Neural crest cell (in vitro differentiated cells): ENCODE data around the gene CUL3. TPM values are rescaled to one million over a fixed set of nuclear protein-coding genes. Genes with fewer than 3 reads are reported as not detected.

ENCODE experiments used
- DNase-seq: peaks from one replicate; pipeline ENCODE4 v3.0.0; 2021; ENCODE audit warnings: low read depth, mixed read lengths, low spot score
- H3K27ac Mint-ChIP-seq: one replicate; pipeline ENCODE4 v1.8.0; 2021; ENCODE audit warnings: mild to moderate bottlenecking, mixed read lengths; ENCODE audit not compliant: unreplicated experiment
- H3K27me3 Mint-ChIP-seq: 2 replicates; pipeline ENCODE4 v1.8.0; 2021; ENCODE audit warnings: low read depth, mild to moderate bottlenecking, mixed read lengths
- H3K36me3 Mint-ChIP-seq: 2 replicates; pipeline ENCODE4 v1.8.0; 2021; ENCODE audit warnings: low read depth, mild to moderate bottlenecking, mixed read lengths
- H3K4me1 Mint-ChIP-seq: 2 replicates; pipeline ENCODE4 v1.8.0; 2021; ENCODE audit warnings: mixed read lengths
- H3K4me3 Mint-ChIP-seq: one replicate; pipeline ENCODE4 v1.8.0; 2021; ENCODE audit warnings: mild to moderate bottlenecking, mixed read lengths
- H3K9me3 Mint-ChIP-seq: 2 replicates; pipeline ENCODE4 v1.8.0; 2021; ENCODE audit warnings: mixed read lengths
- CTCF ChIP-seq: fragments of 200-600 bp; sonication (generic); conservative IDR thresholded peaks from 2 replicates; pipeline ENCODE4 v1.5.0; 2021; ENCODE audit warnings: antibody characterized with exemption, mild to moderate bottlenecking
- total RNA-seq: library from RNA; stranded (reverse); gene quantifications from 2 replicates; pipeline ENCODE4 v1.2.1, GENCODE V29; 2021

The CUL3 gene
- total RNA-seq, 1 donor from 2014 or later, result 99.4 TPM

- Mint-ChIP-seq H3K4me3 (no peak overlapping the region), H3K4me1 (peaks cover 4% of the 10 kb centered on the region), H3K27ac (no peak overlapping the region), H3K27me3 (no peaks in the 10 kb centered on the region), H3K9me3 (peaks cover 19% of the 10 kb centered on the region), H3K36me3 (peaks cover 4% of the 10 kb centered on the region)
- no peak for DNase-seq
- no peak for TF ChIP-seq CTCF
Observed at GRCh38 chr2:224421065-224421464, 164.1 kb downstream of the CUL3 start.

Other genes starting within 250 kb of the CUL3 start
- not detected in 2 replicates for gene FAM124B, start 183.3 kb downstream of the CUL3 start, total RNA-seq
- not detected in 2 replicates for gene CCDC195, start 131.0 kb upstream of the CUL3 start, total RNA-seq